HG03039 (cell line): ENCODE data around the gene SLC12A7.
"Not testable (repeated sequence)": the region's sequence is repeated elsewhere in the genome, so short reads cannot be mapped to it uniquely, and the experiment has no call there.

Experiments used
- ATAC-seq: cut with Tn5 transposase; IDR thresholded peaks from one replicate; pipeline ENCODE4 v1.9.1; 2021; ENCODE audit warnings: mild to moderate bottlenecking, moderate library complexity; ENCODE audit not compliant: unreplicated experiment

SLC12A7 gene

GRCh38 chr5:1083026-1083425 lies 28.8 kb downstream of the SLC12A7 start:
- not testable (repeated sequence) for ATAC-seq

DNA sequence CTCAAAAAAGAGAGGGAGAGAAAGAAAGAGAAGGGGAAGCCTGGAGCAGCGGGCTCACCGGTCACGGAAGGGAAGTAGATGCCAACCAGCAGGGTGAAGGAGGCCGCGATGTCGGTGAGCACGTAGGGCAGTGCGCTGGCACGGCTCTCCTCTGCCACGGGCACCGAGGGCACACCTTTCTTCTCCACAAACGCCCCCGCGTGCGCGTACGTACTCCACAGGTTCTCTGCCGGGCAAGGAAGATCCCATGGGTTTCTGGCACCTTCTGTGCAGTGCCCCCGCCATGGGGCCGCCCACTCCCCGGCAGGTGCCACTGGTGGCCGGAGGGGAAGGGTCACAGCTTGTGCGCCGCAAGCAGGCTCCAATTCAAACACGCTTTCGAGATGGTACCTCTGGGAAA lies 30.3 kb downstream of the SLC12A7 start:
- ATAC-seq = no peak

DNA sequence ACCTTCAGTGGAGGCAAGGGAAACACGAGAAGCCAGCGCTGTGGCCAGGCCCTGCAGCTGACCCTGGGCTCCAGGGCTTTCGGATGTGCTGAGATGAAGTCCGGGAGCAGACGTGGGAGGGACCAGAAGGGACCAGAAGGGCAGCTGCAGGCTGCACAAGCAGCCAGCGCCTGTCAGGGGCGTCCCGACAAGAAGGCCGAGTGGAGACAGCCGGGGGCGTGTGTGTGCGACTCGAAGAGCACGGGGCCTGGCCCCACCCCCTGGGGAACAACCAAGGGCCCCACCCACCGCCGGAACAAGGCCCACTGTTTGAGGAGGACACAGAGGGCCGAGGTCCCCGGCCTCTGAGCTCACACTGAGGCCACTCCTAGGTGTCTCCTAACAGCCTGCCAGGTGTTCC lies 31.4 kb downstream of the SLC12A7 start:
- ATAC-seq = no peak

DNA sequence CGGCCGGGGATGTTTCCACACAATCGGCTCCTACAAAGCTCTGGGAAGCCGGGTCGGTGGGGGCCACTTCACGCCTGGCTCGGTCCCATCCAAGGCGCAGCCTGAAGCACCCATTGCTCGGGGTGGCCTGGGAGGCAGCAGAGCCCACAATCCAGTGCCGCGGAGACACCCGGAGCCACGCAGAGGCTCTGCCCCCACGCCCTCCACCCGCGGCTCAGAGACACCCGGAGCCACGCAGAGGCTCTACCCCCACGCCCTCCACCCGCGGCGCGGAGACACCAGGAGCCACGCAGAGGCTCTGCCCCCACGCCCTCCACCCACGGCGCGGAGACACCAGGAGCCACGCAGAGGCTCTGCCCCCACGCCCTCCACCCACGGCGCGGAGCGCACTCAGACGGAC lies 31.9 kb downstream of the SLC12A7 start:
- ATAC-seq = no peak

- no peak for ATAC-seq
These were observed 32.4 kb downstream of the SLC12A7 start for GRCh38 chr5:1079486-1079885.

DNA sequence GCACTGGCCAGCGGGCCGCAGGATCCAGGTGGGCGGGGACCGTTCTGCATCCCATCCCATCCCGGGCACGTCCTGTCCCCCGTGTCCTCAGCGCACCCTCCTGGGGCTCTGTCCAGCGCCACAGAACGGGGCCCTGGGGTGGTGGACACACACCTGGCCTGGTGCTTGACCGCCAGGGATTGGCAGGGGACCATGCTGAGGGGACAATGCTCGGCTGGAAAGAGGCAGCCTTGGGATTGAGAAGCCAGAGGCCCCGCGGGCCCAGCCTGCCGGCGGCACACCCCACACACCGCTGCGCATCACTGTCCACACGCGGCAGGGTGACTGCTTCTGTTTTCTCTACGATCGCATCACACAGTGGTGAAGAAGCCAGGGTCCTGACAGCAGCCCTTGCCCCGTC lies 33.0 kb downstream of the SLC12A7 start:
- ATAC-seq = no peak

GRCh38 chr5:1078206-1078605 lies 33.7 kb downstream of the SLC12A7 start:
- no peak for ATAC-seq

GRCh38 chr5:1077491-1078020 lies 34.3 kb downstream of the SLC12A7 start:
- no peak for ATAC-seq

DNA sequence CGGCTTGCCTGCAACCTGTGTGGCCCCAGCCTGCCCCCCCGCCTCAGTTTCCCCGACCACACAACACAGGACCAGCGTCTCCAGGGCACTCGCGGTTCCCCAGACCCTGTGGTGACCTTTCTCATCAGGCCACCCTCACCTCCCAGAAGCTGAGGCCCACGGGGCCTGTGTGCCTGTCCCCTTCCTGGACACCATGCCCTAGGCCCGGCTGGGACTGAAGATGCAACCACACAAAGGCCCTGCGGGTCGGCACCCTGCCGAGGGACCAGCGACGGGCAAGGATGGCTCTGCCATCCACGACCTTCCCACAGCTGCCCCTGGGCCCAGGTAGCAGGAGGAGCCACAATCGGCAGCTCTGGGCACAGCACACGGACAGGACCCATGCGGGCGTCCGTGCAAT lies 34.8 kb downstream of the SLC12A7 start:
- ATAC-seq = no peak

DNA sequence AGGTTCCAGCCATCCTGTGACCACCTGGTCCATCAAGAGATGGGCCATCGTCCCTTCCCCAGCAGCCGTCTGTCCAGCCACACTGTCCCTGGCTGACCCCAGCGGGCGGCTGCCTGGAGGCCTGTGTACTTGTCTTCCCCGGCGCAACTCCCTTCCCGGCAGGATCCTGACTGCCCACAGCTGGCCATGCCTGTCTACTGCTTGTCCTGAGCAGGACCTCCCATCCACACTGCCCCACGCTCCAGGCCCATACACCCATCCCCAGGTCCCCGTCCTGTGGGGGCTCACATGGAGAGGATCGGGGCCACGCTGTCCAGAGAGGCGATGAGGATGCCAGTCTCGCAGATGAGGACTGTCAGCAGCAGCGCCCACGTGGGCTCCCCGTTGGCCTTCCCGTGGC lies 35.5 kb downstream of the SLC12A7 start:
- no peak for ATAC-seq

GRCh38 chr5:1075931-1076330 lies 35.9 kb downstream of the SLC12A7 start:
- ATAC-seq = no peak

DNA sequence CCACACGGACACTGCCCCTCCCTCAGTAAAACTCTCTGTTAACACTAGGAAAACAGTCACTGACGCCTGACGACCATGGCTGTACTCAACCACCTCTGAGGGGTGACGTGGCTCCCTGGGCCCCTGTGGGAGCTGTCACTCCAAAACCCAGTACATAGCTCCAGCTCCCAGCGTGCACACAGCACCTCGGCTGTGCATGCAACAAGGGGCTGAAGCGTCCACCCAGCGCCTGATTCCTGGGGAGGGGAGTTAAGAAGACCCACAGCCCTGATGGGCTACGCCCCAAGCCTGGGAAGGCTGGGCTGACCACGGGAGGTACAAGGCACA lies 36.3 kb downstream of the SLC12A7 start:
- no peak for ATAC-seq

DNA sequence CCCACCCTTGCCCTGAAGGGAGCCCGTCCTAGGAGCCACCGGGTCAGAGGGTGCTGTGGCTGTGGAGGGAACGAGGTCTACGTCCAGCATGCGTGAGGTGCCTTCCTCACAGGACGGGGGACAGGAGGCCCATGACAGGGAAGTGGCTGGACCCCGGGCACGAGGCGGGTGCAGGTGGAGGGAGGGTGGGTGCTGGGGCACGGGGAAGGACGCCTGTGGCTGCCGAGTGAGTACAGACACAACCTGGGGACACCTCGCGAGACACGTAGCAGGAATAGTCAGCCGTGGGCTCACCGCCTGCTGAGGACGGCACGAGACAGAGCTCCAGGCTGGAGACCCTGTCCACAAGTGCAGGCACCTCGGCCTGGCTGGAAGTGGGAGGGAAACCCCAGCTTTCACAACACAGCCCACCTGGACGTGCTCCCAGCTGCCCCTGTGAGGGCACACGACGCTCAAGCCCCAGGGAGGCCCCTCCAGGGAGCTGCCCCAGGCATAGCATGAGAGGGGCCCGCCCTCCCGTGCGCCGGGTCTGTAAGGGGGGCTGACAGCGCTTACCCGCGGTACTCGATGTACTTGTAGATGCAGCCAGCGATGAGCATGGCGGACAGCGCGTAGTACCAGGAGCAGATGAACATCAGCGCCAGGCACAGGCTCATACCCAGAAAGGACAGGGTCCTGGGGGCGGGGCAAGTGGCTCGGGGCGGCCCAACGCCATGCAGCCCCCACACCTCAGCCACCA lies 36.9 kb downstream of the SLC12A7 start:
- no peak for ATAC-seq

DNA sequence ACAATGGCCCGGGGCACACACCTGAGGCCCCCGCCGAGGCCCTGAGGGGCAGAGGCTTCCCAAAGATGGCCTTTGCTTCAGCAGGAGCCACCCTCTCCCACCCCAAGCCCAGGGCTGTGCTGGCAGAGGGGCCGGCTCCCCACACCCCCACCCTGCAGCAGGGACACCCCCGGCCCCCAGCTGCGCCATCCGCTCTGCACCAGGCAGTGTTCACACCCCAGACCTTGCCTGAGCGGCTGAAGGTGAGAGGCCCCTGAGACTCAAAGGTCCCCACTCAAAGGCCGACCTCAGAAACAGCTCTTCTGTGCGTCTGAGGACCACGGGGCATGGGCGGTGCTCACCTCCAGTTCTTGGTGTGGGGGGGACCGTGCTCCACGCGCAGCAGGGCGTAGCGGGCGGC lies 37.6 kb downstream of the SLC12A7 start:
- no peak for ATAC-seq

- ATAC-seq = no peak
These were observed 38.4 kb downstream of the SLC12A7 start for GRCh38 chr5:1073239-1074102.

GRCh38 chr5:1069720-1070088 lies 42.2 kb downstream of the SLC12A7 start:
- ATAC-seq = no peak

DNA sequence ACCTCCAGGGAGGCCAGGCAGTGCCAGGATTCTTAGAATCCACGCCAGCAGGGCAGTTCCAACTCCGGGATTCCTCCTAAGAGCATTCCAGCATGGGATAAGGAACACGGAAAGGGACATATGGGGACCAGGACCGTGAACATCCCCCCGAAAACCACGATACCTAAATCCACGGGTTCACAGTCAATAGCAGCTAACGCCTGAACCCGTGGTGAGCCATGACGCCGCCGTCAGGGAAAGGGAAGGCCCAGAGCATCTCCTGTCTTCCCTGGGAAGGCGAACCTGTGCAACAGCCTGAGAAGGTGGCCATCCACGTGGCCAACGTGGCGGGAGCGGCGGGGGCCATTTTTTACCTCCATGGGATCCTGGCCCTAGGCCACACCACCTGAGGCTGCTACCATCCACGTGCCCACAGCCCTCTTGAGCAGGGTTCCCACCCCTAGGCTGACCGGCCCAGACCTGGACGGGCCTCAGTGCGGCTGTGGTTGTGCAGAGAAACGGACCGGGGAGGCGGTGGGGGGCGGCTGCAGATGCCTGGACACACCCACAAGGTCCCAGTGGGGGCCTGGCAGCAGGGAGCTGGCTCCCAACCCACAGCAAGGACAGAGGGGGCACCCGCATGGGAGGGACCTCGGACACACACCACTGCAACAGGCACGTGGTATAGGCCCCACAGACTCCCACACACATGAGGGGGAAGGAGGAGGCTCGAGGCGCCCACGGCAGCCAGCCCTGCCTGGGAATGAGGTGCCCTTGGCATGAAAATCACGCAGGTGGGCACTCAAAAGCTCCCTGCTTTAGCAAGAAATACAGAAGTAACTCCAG lies 42.8 kb downstream of the SLC12A7 start:
- ATAC-seq = no peak

- ATAC-seq = no peak
These were observed 43.5 kb downstream of the SLC12A7 start for GRCh38 chr5:1068204-1068894.

GRCh38 chr5:1067141-1068121 lies 44.4 kb downstream of the SLC12A7 start:
- no peak for ATAC-seq

DNA sequence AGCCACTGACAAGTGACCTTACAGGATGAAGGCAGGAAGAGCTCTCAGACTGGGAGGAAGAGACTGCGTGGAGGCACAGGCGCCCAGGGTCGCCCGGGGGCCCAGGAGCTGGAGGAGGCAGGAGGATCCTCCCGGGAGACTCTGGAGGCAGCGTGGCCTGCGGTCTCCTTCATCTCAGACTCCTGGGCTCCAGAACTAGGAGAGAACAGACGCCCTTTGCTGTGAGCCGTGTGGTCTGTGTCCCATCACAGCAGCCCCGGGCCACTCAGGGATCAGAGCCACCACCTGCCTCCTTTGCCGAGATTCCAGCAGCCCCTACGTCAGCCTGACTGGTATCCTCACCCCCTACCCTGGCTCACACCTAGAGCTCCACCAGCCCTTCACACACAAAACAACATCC lies 45.2 kb downstream of the SLC12A7 start:
- ATAC-seq = no peak
